ENCODE data around the gene SMPDL3B.

Gene SMPDL3B

DNA sequence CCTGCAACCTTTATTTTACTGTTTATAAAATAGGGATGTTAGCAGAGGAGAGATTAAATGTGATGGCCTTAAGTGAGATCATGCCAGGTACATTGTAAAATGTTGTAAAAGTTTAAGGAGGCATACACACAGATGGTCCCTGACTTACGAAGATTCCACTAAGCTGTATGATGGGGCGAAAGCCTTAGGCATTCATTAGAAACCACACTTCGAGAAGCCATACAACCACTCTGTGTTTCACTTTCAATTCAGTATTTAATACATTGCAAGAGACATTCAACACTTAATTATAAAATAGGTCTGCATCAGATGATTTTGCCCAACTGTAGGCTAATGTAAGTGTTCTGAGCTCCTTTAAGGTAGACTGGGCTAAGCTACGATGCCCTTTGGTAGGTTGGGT is 3.7 kb downstream of the SMPDL3B start:
- DNase-seq, result no peak

DNA sequence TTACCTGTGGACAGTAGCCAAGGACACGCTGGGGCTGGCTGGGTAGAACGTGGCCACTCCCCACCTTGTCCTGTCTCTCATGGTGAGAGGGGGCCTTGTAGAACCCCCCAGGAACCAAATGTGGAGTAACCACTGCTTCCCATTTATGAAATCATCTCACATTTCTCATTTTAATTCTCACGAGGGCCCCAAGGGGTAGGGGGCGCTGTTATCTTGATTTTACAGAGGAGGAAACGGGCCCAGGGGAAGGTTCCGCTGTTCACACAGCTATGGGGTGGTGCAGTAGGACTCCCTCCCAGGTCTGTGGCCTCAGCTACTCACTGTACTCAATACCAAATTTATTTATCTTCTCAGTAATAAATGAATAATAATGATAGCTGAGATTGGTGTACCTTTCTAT is 5.5 kb downstream of the SMPDL3B start:
- DNase-seq, result no peak

DNA sequence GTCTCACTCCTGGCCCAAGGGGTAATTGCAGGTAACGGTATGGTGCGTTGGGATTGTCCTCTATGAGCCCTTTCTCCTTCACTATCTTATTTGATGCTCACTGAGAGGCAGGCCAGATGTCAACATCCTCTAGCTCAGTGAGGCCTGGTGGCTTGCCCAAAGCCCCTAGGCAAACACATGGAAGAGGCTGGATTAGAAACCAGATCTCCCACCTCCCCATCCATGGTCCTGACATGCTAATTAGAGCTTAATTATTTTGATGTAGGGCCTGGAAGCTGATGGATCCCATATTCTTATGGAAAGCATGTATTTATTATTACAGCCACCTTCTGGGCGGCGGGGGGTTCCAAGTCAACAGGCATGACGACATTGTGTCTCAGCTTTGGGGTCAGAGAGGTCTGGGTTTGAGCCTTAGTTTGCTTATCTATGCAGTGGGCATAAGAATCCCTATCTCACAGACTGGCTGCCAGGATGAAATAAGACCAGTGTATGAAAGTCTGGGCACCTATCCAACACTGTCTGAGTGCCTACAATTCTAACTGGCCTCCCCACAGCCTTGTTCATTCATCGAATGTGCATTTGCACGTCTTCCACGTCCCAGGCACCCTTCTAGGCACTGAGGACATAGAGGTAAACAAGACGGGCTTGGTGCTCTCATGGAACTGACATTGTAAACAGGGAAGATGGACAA is 6.2 kb downstream of the SMPDL3B start:
- DNase-seq, result no peak

- DNase-seq, result no peak
Observed at GRCh38 chr1:27941671-27942540, 7.1 kb downstream of the SMPDL3B start.

GRCh38 chr1:27945020-27945419 is 10.2 kb downstream of the SMPDL3B start:
- no peak for DNase-seq

GRCh38 chr1:27949027-27949426 is 14.2 kb downstream of the SMPDL3B start:
- no peak for DNase-seq

GRCh38 chr1:27951396-27951795 is 16.6 kb downstream of the SMPDL3B start:
- DNase-seq, result no peak

DNA sequence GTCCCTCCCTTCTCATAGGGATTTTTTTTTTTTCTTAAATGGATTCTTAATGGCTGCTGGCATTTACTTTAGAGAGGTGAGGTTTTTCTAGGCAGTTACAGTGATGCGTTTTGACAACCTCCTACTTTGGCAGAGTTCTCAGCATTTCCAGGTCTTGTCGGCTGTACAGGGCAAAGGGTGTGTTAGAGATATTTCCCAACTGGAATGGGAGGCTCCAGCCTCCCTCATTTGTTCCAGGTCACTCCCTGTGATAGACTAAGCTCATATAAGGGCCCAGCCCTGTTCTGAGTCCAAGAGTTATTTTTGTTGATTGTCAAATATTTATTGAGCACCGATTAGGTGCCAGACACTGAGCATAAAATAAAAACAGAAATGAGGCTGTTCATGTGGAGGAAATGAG is 17.3 kb downstream of the SMPDL3B start:
- no peak for DNase-seq

DNA sequence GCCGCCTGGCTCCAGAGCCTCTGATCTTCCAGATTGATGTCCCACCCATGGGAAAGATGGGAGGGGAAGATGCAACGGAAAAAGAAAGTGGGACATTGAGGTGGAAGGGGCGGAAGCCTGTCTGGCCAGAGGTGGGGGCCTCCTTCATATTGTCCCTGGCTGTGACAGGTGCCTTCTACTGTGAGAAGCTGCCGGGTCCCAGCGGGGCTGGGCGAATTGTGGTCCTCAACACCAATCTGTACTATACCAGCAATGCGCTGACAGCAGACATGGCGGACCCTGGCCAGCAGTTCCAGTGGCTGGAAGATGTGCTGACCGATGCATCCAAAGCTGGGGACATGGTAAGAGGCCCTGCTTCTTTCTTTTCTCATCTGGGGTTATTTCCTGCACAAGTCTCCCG is 19.4 kb downstream of the SMPDL3B start:
- no peak for DNase-seq

GRCh38 chr1:27955076-27955475 is 20.3 kb downstream of the SMPDL3B start:
- no peak for DNase-seq

- DNase-seq, result no peak
Observed at GRCh38 chr1:27956761-27957160, 22.0 kb downstream of the SMPDL3B start.

DNA sequence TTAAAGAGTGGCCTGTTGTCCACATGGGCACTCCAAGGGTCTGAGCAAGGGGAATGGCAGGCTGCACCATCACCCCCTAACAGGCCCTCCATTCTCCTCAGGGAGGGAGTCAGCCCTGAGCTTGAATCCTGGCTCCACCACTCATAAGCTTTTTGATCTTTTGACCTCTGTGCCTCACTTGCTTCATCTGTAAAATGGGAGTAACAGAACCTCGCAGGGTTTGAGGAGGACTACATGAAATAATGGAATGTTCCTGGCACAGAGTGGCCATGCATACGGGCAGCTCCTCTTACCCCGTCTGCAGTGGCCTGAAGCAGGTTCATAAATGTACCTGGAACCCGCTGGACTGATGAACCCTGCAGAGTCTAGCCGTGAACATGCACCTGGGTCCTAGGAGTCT is 22.9 kb downstream of the SMPDL3B start:
- no peak for DNase-seq

- DNase-seq, result no peak
Observed at GRCh38 chr1:27958513-27958912, 23.7 kb downstream of the SMPDL3B start.

- peak; percentile 99 for DNase-seq
Observed at GRCh38 chr1:27959792-27960603, 25.2 kb downstream of the SMPDL3B start, which contains the start of gene XKR8. Gene XKR8, plus strand, starts transcription at chr1:27959973. Its CDS starts 97 bp downstream, at chr1:27960070.

- peak; percentile 16 for DNase-seq
Observed at GRCh38 chr1:27960762-27961645, 26.2 kb downstream of the SMPDL3B start.

- no peak for DNase-seq
Observed at GRCh38 chr1:27961646-27962221, 26.9 kb downstream of the SMPDL3B start.

DNA sequence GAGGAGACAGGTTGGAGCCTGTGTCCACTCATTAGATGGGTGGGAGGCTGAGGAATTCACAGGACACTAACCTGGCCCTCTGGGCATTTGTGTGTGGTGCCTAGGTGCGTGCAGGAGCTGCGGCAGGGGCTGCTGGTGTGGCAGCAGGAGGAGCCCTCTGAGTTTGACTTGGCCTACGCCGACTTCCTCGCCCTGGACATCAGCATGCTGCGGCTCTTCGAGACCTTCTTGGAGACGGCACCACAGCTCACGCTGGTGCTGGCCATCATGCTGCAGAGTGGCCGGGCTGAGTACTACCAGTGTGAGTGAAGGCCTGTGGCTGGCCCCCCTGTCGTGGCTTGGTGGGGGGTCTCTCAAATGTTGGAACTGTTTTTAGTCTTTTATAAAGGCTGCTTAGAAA is 28.6 kb downstream of the SMPDL3B start:
- no peak for DNase-seq

GRCh38 chr1:27966402-27967105 is 31.8 kb downstream of the SMPDL3B start:
- no peak for DNase-seq

DNA sequence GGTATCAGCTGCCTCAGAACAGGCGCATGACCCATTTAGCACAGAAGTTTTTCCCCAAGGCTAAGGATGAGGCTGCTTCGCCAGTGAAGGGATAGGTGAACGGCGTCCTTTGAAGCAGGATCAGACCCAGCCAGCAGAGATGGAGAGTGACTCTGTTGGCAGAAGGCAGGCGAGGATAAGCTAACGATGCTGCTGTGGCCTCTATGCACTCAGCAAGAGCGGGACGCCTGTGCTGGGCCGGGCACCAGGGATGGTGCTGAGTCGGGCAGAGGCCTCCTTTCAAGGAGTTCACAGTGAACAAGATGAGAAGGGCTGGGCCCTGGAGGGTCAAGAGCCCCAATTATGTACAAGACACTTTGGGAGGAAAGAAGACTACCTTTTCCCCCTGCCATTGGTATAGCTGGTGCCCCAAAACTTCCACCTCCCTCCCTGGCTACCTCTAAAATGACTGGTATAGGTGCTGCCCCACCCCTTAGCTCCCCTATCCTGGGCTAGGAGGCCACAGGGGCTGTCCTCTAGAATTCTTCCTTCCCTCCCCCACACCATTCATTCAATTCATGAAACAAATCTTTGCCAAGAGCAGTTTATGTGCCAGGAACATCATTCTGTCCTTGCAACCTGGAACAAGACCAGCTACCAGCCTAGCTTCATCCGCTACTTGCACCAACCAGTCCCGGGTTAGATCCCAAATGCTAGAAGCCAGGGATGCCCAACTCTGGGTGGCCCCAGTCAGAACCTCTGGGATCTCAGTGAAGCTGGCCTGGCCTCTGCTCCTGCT is 32.5 kb downstream of the SMPDL3B start:
- no peak for DNase-seq

DNA sequence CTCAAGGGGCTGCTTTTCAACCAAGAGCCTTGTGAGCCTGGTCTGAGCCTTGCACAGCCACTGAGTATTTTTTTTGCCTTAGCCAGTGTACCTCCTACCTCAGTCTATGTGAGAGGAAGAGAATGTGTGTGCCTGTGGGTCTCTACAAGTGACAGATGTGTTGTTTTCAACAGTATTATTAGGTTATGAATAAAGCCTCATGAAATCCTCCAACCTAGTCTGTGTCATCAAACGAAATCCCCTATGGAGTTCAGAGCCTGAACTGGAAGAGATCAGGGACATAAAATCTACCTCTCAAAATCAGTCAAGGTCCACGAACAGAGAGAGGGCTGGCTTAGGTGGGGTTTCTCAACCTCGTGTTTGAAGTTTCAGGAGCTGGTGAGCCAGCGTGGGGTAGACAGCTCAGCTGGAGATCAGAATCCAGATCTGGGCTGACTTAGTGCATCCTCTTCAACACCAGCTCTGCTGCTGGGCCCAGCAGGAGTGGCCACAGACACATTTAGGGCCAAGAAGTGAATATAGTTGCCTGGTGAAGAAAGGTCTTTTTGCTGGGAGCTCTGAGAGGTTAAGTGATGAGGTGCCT is 33.2 kb downstream of the SMPDL3B start:
- no peak for DNase-seq
